ENCODE measurements around the gene CCDC170. TPM values are rescaled to one million over a fixed set of nuclear protein-coding genes. Genes with fewer than 3 reads are reported as not detected.
"Not testable (repeated sequence)": the region's sequence is repeated elsewhere in the genome, so short reads cannot be mapped to it uniquely, and the experiment has no call there.

Gene CCDC170
- total RNA-seq, 1 experiment from 2014 or later, result not detected

GRCh38 chr6:151451950-151452749 is 41.7 kb upstream of the CCDC170 start, which contains the start of gene RMND1:
Gene RMND1 (minus strand): TSS chr6:151452126. CDS start chr6:151445811, 6,315 bp downstream.
- peak; percentile 98 for DNase-seq
- Histone ChIP-seq H3K9me3 (ENCODE audit: low read length) (no peaks in the 10 kb centered on the region), H4K20me1 (ENCODE audit: low read length) (no peaks in the 10 kb centered on the region), H3K4me2 (ENCODE audit: low read length) (peak within 1 kb of the TSS; percentile 92), H3K4me1 (ENCODE audit: insufficient read depth, low read length) (peaks cover 6% of the 10 kb centered on the region; the same call in 1 of the 2 replicates), H3K27ac (ENCODE audit: low read length) (peak within 1 kb of the TSS; percentile 68), H3F3A (ENCODE audit: low read length, unreplicated experiment) (no peaks in the 10 kb centered on the region), H3K79me2 (ENCODE audit: low read length) (peaks cover 54% of the 10 kb centered on the region), H3K9me2 (replicated peaks; ENCODE audit: low read length) (no peaks in the 10 kb centered on the region), H2AFZ (ENCODE audit: low read length) (peak within 1 kb of the TSS; percentile 95), H3K9ac (ENCODE audit: low read length) (peak within 1 kb of the TSS; percentile 97), H3K36me3 (ENCODE audit: low read depth, low read length) (no peaks in the 10 kb centered on the region), H3K27me3 (ENCODE audit: low read length) (no peaks in the 10 kb centered on the region), H3K4me3 (ENCODE audit: low read length) (peak within 1 kb of the TSS; percentile 99)
- intact Hi-C loops (cut with micrococcal nuclease), result loop anchor here (2.0 kb wide), 1 partner anchor 61 kb away; the partner anchor contains the start of gene ZBTB2
- ChIA-PET CTCF (no interaction called here), POLR2A (ENCODE audit: unreplicated experiment) (no interaction called here)
- TF ChIP-seq EZH2 (IDR thresholded peaks at IDR 0.05; ENCODE audit: low read length, unreplicated experiment) (no peak), EZH2phosphoT487 (IDR thresholded peaks at IDR 0.05; ENCODE audit: borderline replicate concordance, low read length) (no peak)
- TF ChIP-seq, protein P1, sequence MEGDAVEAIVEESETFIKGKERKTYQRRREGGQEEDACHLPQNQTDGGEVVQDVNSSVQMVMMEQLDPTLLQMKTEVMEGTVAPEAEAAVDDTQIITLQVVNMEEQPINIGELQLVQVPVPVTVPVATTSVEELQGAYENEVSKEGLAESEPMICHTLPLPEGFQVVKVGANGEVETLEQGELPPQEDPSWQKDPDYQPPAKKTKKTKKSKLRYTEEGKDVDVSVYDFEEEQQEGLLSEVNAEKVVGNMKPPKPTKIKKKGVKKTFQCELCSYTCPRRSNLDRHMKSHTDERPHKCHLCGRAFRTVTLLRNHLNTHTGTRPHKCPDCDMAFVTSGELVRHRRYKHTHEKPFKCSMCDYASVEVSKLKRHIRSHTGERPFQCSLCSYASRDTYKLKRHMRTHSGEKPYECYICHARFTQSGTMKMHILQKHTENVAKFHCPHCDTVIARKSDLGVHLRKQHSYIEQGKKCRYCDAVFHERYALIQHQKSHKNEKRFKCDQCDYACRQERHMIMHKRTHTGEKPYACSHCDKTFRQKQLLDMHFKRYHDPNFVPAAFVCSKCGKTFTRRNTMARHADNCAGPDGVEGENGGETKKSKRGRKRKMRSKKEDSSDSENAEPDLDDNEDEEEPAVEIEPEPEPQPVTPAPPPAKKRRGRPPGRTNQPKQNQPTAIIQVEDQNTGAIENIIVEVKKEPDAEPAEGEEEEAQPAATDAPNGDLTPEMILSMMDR (conservative IDR thresholded peaks at IDR 0.05; ENCODE audit: low read depth, low read length), result no peak
- no TSS peak for BruUV-seq (replicated peaks)
- ATAC-seq, result peak; percentile 97

DNA sequence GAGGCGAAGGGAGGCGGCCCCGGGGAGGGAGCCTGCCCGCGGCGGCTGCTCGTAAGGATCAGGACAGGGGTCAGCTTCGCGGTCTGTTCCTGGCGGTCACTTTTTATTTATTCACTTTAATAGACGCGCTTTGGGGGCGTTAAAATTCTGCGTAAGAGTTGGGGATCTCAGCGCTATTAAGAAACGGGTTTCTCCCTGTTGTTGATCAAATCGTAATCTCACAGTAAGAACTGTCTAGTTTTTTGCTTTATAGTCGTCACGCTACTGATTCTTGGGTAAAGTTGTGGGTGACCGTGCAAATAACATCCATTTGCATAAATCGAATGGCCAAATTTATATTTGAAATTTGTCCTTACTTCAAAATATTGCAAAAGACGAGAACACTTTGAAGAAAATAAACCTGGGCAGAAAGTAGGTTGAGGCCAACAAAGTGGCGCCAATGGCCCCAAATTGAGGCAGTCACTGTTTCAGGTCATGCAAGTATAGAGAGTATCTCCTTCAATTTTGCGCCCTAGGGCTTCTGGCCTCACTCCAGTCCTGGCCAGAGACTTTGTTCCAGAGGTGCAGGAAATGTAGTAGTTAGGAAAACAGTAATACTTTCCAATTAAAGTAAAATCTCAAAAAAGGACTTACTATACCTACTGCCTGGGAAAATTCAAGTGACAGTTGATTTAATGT is 40.9 kb upstream of the CCDC170 start:
- Histone ChIP-seq H3K27ac (ENCODE audit: low read length) (peak overlapping the region; percentile 49), H3K9me2 (replicated peaks; ENCODE audit: low read length) (no peaks in the 10 kb centered on the region), H3K27me3 (ENCODE audit: low read length) (no peaks in the 10 kb centered on the region), H2AFZ (ENCODE audit: low read length) (peak overlapping the region; percentile 95), H3K4me1 (ENCODE audit: insufficient read depth, low read length) (peaks cover 6% of the 10 kb centered on the region; the same call in 1 of the 2 replicates), H3F3A (ENCODE audit: low read length, unreplicated experiment) (no peaks in the 10 kb centered on the region), H3K79me2 (ENCODE audit: low read length) (peaks cover 50% of the 10 kb centered on the region), H3K9ac (ENCODE audit: low read length) (peak overlapping the region; percentile 87), H3K4me3 (ENCODE audit: low read length) (peak overlapping the region; percentile 97), H4K20me1 (ENCODE audit: low read length) (no peaks in the 10 kb centered on the region), H3K9me3 (ENCODE audit: low read length) (no peaks in the 10 kb centered on the region), H3K4me2 (ENCODE audit: low read length) (peak overlapping the region; percentile 92), H3K36me3 (ENCODE audit: low read depth, low read length) (no peaks in the 10 kb centered on the region)
- DNase-seq, result peak; percentile 55
- ChIA-PET POLR2A (ENCODE audit: unreplicated experiment) (no interaction called here), CTCF (interaction anchor here (0.6 kb wide), 1 partner anchor 1640 kb away, joined by 3 read pairs; no protein-coding TSS in a partner anchor)
- TSS peak; percentile 57 for BruUV-seq (replicated peaks)
- intact Hi-C loops (cut with micrococcal nuclease), result loop anchor here (2.0 kb wide), 1 partner anchor 62 kb away; the partner anchor contains the start of gene ZBTB2
- ATAC-seq, result peak; percentile 19; the same call in 1 of the 2 replicates
- TF ChIP-seq EZH2 (IDR thresholded peaks at IDR 0.05; ENCODE audit: low read length, unreplicated experiment), result no peak
- TF ChIP-seq EZH2phosphoT487 (IDR thresholded peaks at IDR 0.05; ENCODE audit: borderline replicate concordance, low read length), result no peak
- TF ChIP-seq, protein P1 (conservative IDR thresholded peaks at IDR 0.05; ENCODE audit: low read depth, low read length), result no peak

DNA sequence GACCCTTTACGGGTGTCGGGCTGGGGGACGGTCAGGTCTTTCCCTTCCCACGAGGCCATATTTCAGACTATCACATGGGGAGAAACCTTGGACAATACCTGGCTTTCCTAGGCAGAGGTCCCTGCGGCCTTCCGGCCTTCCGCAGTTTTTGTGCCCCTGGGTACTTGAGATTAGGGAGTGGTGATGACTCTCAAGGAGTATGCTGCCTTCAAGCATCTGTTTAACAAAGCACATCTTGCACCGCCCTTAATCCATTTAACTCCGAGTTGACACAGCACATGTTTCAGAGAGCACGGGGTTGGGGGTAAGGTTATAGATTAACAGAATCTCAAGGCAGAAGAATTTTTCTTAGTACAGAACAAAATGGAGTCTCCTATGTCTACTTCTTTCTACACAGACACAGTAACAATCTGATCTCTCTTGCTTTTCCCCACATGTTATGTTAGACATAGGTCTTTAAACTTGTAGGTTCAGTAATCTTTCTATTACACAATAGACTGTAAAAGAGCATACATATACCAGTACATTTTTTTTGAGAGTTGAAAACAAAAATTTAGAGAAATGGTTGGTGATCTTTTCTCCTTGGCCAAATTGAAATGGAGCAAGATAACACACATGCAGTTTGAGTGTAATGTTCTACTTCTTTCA is 37.9 kb upstream of the CCDC170 start:
- intact Hi-C loops (cut with micrococcal nuclease); H4K20me1 ChIP-seq (ENCODE audit: low read length); POLR2A ChIA-PET (ENCODE audit: unreplicated experiment); H2AFZ ChIP-seq (ENCODE audit: low read length); H3K9me2 ChIP-seq (replicated peaks; ENCODE audit: low read length); H3K9me3 ChIP-seq (ENCODE audit: low read length); CTCF ChIA-PET; H3K36me3 ChIP-seq (ENCODE audit: low read depth, low read length); H3K4me3 ChIP-seq (ENCODE audit: low read length); H3K9ac ChIP-seq (ENCODE audit: low read length); H3K27ac ChIP-seq (ENCODE audit: low read length); ATAC-seq; H3K4me2 ChIP-seq (ENCODE audit: low read length); H3K27me3 ChIP-seq (ENCODE audit: low read length); H3F3A ChIP-seq (ENCODE audit: low read length, unreplicated experiment); BruUV-seq (replicated peaks); H3K4me1 ChIP-seq (ENCODE audit: insufficient read depth, low read length); DNase-seq: not testable (repeated sequence)
- H3K79me2 ChIP-seq (ENCODE audit: low read length), result peaks cover 35% of the 10 kb centered on the region
